MM.1S (cell line): ENCODE results near the gene CEP57.

Experiments used
- EZH2 ChIP-seq: fragments of 300-600 bp; sonication (generic); optimal IDR thresholded peaks from 2 replicates; pipeline ENCODE3; 2017; ENCODE audit warnings: low read depth, mild to moderate bottlenecking, antibody characterized with exemption, low read length, mixed read lengths
- EZH2phosphoT487 ChIP-seq: fragments of 300-600 bp; sonication (generic); IDR thresholded peaks from 2 replicates; pipeline ENCODE4 v1.6.1; 2018; ENCODE audit warnings: antibody characterized with exemption, low read length
- TF ChIP-seq, protein P1 (sequence below): fragments of 300-600 bp; sonication (generic); IDR thresholded peaks from 2 replicates; pipeline ENCODE4 v1.5.1; 2016; ENCODE audit warnings: antibody characterized with exemption, low read length, mixed read lengths

- TF ChIP-seq EZH2 (no peak), EZH2phosphoT487 (no peak)
- TF ChIP-seq, protein P1, sequence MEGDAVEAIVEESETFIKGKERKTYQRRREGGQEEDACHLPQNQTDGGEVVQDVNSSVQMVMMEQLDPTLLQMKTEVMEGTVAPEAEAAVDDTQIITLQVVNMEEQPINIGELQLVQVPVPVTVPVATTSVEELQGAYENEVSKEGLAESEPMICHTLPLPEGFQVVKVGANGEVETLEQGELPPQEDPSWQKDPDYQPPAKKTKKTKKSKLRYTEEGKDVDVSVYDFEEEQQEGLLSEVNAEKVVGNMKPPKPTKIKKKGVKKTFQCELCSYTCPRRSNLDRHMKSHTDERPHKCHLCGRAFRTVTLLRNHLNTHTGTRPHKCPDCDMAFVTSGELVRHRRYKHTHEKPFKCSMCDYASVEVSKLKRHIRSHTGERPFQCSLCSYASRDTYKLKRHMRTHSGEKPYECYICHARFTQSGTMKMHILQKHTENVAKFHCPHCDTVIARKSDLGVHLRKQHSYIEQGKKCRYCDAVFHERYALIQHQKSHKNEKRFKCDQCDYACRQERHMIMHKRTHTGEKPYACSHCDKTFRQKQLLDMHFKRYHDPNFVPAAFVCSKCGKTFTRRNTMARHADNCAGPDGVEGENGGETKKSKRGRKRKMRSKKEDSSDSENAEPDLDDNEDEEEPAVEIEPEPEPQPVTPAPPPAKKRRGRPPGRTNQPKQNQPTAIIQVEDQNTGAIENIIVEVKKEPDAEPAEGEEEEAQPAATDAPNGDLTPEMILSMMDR, result no peak
These were observed 3.8 kb downstream of the CEP57 start for GRCh38 chr11:95794086-95794485.
